CMK (cell line): ENCODE measurements around the gene AKR1B15.
"Not testable (repeated sequence)": the region's sequence is repeated elsewhere in the genome, so short reads cannot be mapped to it uniquely, and the experiment has no call there.

ENCODE experiments used
- DNase-seq: peaks from one replicate; pipeline ENCODE4 v3.0.0-alpha.2; 2010; ENCODE audit warnings: low read depth

AKR1B15 gene

GRCh38 chr7:134532954-134533218 lies 16.0 kb upstream of the AKR1B15 start:
- DNase-seq = no peak

- no peak for DNase-seq
Observed at GRCh38 chr7:134533288-134533771, 15.6 kb upstream of the AKR1B15 start.

GRCh38 chr7:134534633-134535032 lies 14.3 kb upstream of the AKR1B15 start:
- DNase-seq = no peak

DNA sequence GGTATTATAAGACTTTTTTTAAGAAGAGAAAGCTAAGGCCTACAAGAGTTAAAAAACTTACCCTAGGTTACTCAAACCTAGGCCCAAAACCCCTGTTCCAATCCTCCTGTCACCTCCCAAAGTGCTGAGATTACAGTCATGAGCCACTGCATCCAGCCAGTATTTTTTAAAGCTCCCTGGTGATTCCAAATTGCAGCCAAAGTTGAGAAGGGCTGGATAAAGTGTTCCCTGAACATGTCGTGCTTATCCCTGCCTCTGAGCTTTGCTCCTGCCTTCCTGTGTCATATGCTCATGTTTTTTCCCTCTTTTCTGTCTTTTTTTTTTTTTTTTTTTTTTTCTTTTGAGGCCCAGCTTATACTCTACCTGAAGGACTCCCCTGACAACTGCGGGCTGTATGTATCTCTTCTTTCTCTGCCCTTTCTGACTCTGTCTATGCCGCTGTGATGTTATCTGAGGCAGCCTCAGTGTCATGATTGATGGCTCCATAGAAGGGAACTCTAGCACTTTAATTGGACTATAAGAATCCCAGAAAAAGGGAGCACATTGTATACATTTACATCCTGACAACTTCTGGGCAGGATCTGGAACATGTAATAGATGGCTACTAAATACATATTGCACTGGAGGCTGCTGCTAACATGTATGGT lies 13.5 kb upstream of the AKR1B15 start:
- no peak for DNase-seq

DNA sequence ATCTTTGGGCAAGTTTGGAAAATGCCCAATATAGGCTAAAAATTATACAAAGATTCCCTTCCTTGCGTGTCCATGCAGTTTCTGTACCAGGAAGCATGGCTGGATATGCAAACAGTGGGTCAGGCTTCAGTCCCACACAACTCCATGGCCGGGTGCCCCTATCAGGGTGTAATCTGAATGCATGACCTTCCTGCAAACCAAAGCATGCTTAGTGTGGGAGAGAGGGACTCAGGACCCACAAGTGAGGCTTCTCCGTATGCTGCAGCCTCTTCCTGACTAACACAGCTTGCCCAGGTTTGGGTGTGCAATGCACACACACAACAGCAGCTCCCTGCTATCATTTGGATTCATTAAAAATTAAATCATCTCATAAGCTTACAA lies 13.0 kb upstream of the AKR1B15 start:
- no peak for DNase-seq

GRCh38 chr7:134536558-134536957 lies 12.4 kb upstream of the AKR1B15 start:
- DNase-seq = not testable (repeated sequence)

DNA sequence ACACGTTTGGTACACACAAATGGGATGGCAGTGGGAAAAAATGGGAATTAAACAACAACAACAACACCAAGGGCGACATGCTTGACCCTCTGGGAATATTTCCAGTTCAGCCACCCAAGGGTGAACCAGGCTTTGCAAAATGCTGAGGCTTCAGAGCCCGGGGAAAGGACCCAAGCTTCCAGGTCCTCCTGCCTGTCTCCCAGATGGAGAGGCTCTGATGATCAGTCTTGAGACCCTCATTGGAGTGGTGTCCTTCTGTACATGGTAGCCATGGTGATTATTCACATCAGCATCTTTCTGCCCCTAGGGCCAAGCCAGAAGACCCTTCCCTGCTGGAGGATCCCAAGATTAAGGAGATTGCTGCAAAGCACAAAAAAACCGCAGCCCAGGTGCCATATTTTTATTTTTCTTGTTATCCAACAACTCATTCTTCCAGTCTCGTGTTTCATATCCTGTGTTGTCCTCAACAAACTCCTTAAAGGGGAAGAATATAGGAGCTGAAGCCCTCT lies 11.6 kb upstream of the AKR1B15 start:
- not testable (repeated sequence) for DNase-seq

DNA sequence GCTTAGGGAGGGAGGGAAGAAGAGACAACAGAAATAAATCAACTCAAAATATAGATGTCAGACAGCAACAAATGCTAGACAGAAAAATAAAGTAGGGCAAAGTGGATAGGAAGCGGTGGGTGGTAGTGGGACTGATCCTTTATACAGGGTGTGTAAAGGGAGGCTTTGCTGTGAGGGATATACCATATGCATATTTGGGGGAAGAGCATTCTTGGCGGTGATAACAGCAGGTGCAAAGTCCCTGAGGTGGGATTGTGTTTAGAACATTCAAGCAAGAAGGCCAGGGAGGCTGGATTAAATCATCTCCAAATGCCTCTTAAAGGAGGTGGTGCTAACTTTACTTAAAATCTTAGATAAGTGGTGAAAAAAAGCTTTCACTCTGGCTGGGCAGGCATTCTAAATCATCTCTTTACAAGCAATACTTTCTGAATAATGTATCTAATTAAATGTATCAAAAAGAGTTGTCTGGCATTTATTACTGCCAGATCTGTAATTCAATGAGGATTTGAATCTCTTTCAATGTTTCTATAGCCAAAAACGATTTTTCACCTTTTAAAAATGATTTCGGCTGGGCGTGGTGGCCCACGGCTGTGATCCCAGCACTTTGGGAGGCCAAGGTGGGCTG lies 9.4 kb upstream of the AKR1B15 start:
- no peak for DNase-seq

DNA sequence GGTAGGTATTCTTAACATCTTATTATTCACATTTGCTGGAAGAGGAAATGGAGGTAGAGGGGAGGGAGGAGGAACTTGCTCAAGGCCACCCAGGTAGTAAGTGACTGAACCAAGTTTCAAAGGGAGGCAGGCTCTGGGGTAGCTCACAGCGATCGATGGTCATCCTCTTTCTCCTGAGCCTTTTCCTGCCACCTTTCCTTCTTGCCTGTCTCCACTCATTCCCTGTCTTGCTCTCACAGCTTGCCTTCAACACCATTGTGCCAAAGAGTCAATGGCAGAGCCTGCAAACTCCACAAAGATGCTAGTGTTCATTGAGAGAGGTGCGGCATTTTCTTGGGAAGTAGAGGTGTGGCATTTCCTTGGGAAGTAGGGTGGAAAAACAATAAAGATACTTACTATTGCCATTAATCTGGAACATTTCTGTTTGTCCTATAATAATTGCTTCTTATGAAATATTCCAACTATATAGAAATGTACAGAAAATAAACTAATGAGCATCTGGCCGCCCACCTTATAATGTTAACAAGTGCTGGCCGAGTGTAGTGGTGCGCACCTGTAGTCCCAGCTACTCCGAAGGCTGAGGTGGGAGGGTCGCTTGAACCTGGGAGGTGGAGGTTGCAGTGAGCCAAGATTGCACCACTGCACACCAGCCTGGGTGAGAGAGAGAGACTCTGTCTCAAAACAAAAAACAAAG lies 7.3 kb upstream of the AKR1B15 start:
- not testable (repeated sequence) for DNase-seq

GRCh38 chr7:134542195-134542771 lies 6.6 kb upstream of the AKR1B15 start:
- no peak for DNase-seq

- no peak for DNase-seq
Observed at GRCh38 chr7:134545380-134545779, 3.5 kb upstream of the AKR1B15 start.

- no peak for DNase-seq
Observed at GRCh38 chr7:134545918-134546317, 3.0 kb upstream of the AKR1B15 start.

DNA sequence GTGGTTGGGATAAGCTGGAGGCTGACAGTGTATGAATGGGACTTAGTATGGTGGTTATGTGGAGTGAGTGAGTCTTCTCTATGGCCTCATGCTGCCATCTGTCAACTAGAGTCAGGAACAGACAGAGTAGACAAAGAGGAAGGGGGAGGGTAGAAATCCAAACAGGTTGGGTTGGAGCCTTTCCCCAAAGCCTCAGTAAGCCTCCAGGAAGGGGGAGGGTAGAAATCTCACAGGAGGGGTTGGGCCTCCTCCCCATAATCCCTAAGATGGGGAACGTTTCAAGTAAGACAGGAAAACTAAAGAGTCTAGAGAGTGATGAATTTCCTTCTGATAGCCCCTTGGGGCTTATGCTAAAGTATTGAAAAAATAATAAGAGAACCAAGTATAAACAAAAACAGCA lies 2.0 kb upstream of the AKR1B15 start:
- no peak for DNase-seq

DNA sequence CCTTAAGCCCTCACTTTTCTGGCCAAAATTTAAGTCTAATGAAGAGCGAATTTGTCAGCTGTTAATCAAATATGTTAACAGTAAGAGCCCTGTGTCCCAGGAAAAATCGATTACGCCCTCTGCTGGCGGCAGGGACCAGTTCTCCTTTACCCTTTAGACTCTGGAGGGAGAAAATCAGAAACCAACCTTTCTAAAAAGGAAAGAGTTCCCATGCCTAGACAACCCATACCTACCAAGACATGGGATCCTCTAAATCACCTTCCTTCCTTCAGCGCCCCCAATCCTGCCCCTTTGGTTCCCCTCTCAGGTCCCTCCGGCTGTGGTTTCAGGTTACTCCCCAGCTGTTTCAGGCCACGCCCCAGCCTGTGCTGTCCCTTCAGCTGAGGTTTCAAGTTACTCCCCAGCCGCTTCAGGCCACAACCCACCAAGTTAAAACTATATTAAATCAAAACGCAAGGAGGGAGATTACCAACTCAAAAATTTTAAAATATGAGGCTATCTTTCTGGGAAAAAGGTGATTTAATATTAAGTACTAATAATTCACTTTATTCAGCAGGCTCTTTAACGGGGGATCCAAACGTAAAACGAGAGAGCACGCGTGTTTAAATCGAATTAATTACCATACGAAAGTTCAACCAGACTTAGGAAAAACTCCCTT lies 1.4 kb upstream of the AKR1B15 start:
- DNase-seq = peak; percentile 4

DNA sequence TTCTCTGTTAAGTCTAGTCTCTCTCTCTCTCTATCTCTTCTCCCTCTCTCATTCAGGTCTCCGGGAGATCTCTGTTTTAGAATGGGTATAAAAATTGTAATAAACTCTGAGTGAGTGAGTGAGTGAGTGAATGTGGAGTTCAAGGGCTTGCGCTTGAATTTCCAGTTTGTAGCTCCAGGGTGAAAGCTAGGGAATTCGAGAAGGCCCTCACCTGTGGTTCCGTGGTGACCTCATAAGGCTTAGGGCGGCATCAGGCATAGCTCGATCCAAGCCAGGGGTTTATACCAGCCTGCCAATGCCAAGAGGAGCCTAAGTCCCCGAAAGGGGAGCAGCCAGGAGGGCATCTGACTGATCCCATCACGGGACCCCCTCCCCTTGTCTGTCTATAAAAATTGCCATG lies 456 bp downstream of the AKR1B15 start:
- DNase-seq = no peak

- no peak for DNase-seq
Observed at GRCh38 chr7:134552105-134552504, 3.2 kb downstream of the AKR1B15 start.

GRCh38 chr7:134553976-134554375 lies 5.1 kb downstream of the AKR1B15 start:
- DNase-seq = no peak

DNA sequence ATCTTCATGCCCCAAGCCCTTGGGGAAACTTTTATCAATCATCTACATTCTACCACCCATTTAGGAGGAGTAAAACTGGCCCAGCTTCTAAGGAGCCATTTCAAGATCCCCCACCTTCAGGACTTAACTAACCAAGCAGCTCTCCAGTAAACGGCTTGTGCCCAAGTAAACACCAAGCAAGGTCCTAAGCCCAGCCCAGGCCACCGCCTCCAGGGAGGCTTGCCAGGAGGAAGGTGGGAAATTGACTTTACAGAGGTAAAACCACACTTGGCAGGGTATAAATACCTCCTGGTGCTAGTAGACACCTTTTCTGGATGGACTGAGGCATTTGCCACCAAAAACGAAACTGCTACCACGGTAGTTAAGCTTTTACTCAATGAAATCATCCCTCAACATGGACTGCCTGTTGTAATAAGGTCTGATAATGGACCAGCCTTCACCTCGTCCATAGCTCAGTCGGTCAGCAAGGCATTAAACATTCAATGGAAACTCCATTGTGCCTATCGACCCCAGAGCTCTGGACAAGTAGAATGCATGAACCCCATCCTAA lies 5.6 kb downstream of the AKR1B15 start:
- DNase-seq = no peak

GRCh38 chr7:134557391-134557790 lies 8.5 kb downstream of the AKR1B15 start:
- no peak for DNase-seq

DNA sequence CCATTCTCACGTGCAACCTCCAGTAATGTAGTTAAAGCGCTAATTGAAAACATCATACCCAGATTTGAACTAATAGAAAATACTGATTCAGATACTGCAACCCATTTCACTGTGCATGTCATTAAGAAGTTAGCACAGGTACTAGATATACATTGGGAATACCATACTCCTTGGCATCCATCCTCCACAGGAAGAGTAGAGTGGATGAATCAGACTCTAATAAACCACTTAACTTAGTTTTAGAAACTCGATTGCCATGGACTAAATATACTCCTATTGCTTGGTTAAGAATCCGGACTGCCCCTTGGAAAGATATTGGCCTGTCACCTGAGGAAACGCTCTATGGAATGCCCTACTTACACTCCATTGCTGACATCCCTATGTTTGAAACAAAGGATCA lies 9.5 kb downstream of the AKR1B15 start:
- no peak for DNase-seq

- DNase-seq = not testable (repeated sequence)
Observed at GRCh38 chr7:134561616-134562015, 12.7 kb downstream of the AKR1B15 start.

DNA sequence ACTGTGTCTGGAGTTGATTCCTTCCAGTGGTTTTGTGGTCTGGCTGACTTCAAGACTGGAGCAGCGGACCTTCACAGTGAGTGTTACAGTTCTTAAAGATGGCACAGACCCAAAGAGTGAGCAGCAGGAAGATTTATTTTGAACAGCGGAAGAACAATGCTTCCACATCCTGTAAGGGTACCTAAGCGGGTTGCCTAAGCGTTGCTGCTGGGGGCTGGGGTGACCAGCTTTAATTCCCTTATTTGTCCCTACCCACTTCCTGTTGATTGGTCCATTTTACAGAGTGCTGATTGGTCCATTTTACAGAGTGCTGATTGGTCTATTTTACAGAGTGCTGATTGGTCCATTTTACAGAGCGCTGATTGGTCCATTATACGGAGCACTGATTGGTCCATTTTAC lies 13.2 kb downstream of the AKR1B15 start:
- no peak for DNase-seq
